H9 (cell line): Measurements from ENCODE around the gene FBXL7. TPM values are rescaled to one million over a fixed set of nuclear protein-coding genes. Genes with fewer than 3 reads are reported as not detected.

Experiments
- DNase-seq: peaks from one replicate; pipeline ENCODE4 v3.0.0-alpha.2; 2017
- H2AFZ ChIP-seq: one replicate; pipeline ENCODE4 v1.6.1; 2013; ENCODE audit warnings: mild to moderate bottlenecking, low read length, control low read depth, moderate library complexity
- H2AK5ac ChIP-seq: 2 replicates; pipeline ENCODE4 v1.6.1; 2013; ENCODE audit warnings: low read length, control low read depth, mixed read lengths; ENCODE audit not compliant: insufficient read length
- H2BK120ac ChIP-seq: one replicate; pipeline ENCODE4 v1.6.1; 2013; ENCODE audit warnings: low read depth, mild to moderate bottlenecking, low read length, control low read depth, inconsistent platforms; ENCODE audit not compliant: poor library complexity, severe bottlenecking
- H2BK12ac ChIP-seq: 2 replicates; pipeline ENCODE4 v1.6.1; 2013; ENCODE audit warnings: low read length, control low read depth, mixed read lengths, low read depth; ENCODE audit not compliant: insufficient read length
- H2BK15ac ChIP-seq: 2 replicates; pipeline ENCODE4 v1.6.1; 2013; ENCODE audit warnings: low read depth, low read length, control low read depth
- H2BK20ac ChIP-seq: one replicate; pipeline ENCODE4 v1.6.1; 2013; ENCODE audit warnings: low read depth, mild to moderate bottlenecking, low read length, control low read depth, inconsistent platforms; ENCODE audit not compliant: poor library complexity, severe bottlenecking
- H2BK5ac ChIP-seq: 2 replicates; pipeline ENCODE4 v1.6.1; 2013; ENCODE audit warnings: low read length, control low read depth, mixed read lengths; ENCODE audit not compliant: insufficient read length
- H3K14ac ChIP-seq: 2 replicates; pipeline ENCODE4 v1.6.1; 2013; ENCODE audit warnings: low read length, control low read depth; ENCODE audit not compliant: insufficient read depth
- H3K18ac ChIP-seq: 2 replicates; pipeline ENCODE4 v1.6.1; 2013; ENCODE audit warnings: low read depth, mild to moderate bottlenecking, mixed read lengths, low read length, control low read depth; ENCODE audit not compliant: insufficient read length
- H3K23ac ChIP-seq: 2 replicates; pipeline ENCODE4 v1.6.1; 2013; ENCODE audit warnings: low read length, control low read depth, mixed read lengths, low read depth; ENCODE audit not compliant: insufficient read length
- H3K23me2 ChIP-seq: 2 replicates; pipeline ENCODE4 v1.6.1; 2013; ENCODE audit warnings: low read depth, mild to moderate bottlenecking, mixed read lengths, low read length, control low read depth; ENCODE audit not compliant: insufficient read length, poor library complexity, severe bottlenecking
- H3K27ac ChIP-seq: 2 replicates; pipeline ENCODE4 v1.5.1; 2013; ENCODE audit warnings: low read length, control low read depth, mixed read lengths, low read depth; ENCODE audit not compliant: insufficient read length
- H3K27me3 ChIP-seq: 2 replicates; pipeline ENCODE4 v1.6.1; 2013; ENCODE audit warnings: low read length, control low read depth, inconsistent platforms; ENCODE audit not compliant: insufficient read depth
- H3K4ac ChIP-seq: 2 replicates; pipeline ENCODE4 v1.6.1; 2013; ENCODE audit warnings: low read depth, mild to moderate bottlenecking, control low read depth, inconsistent platforms, low read length, moderate library complexity
- H3K4me1 ChIP-seq: 2 replicates; pipeline ENCODE4 v1.6.1; 2013; ENCODE audit warnings: low read length, control low read depth, inconsistent platforms; ENCODE audit not compliant: insufficient read depth
- H3K4me2 ChIP-seq: 2 replicates; pipeline ENCODE4 v1.6.1; 2013; ENCODE audit warnings: low read length, control low read depth, mixed read lengths; ENCODE audit not compliant: insufficient read length, insufficient read depth
- H3K56ac ChIP-seq: 2 replicates; pipeline ENCODE4 v1.6.1; 2013; ENCODE audit warnings: low read depth, mild to moderate bottlenecking, mixed read lengths, low read length, control low read depth; ENCODE audit not compliant: insufficient read length
- H3K79me1 ChIP-seq: 2 replicates; pipeline ENCODE4 v1.6.1; 2013; ENCODE audit warnings: low read depth, mild to moderate bottlenecking, moderate library complexity, low read length, control low read depth, inconsistent platforms; ENCODE audit not compliant: insufficient read depth, poor library complexity, severe bottlenecking
- H3K79me2 ChIP-seq: 2 replicates; pipeline ENCODE4 v1.6.1; 2013; ENCODE audit warnings: low read length, control low read depth, inconsistent platforms; ENCODE audit not compliant: insufficient read depth
- H3K9ac ChIP-seq: 2 replicates; pipeline ENCODE4 v1.6.1; 2013; ENCODE audit warnings: low read length, control low read depth, mixed read lengths; ENCODE audit not compliant: insufficient read length; ENCODE audit errors: extremely low read depth
- H3K9me3 ChIP-seq: one replicate; pipeline ENCODE4 v1.6.1; 2013; ENCODE audit warnings: low read depth, low read length, inconsistent platforms; ENCODE audit not compliant: control insufficient read depth
- H3T11ph ChIP-seq: one replicate; pipeline ENCODE4 v1.6.1; 2013; ENCODE audit warnings: mild to moderate bottlenecking, low read length, control low read depth, inconsistent platforms
- H4K20me1 ChIP-seq: one replicate; pipeline ENCODE4 v1.6.1; 2013; ENCODE audit not compliant: control insufficient read depth, insufficient read length, insufficient read depth
- H4K5ac ChIP-seq: 2 replicates; pipeline ENCODE4 v1.6.1; 2013; ENCODE audit warnings: low read depth, mild to moderate bottlenecking, mixed read lengths, low read length, control low read depth; ENCODE audit not compliant: insufficient read length
- H4K8ac ChIP-seq: replicated peaks from 2 replicates; pipeline ENCODE4 v1.6.1; 2013; ENCODE audit warnings: low read length, control low read depth, mixed read lengths, low read depth; ENCODE audit not compliant: insufficient read length
- H4K91ac ChIP-seq: 2 replicates; pipeline ENCODE4 v1.6.1; 2013; ENCODE audit warnings: low read depth, mild to moderate bottlenecking, moderate library complexity, mixed read lengths, low read length, control low read depth; ENCODE audit not compliant: insufficient read length
- H3K27ac Mint-ChIP-seq, 3 experiments: 2 replicates in 2 of 3; 3 replicates in 1 of 3; pipeline ENCODE4 v1.8.0; 2020 to 2021; ENCODE audit warnings: mixed read lengths in 3 of 3, mild to moderate bottlenecking in 1 of 3, moderate library complexity in 1 of 3
- H3K27me3 Mint-ChIP-seq: 2 replicates; pipeline ENCODE4 v1.8.0; 2021; ENCODE audit warnings: low read depth, mild to moderate bottlenecking, moderate library complexity, mixed read lengths
- H3K36me3 Mint-ChIP-seq, 3 experiments: 2 replicates in 2 of 3; 3 replicates in 1 of 3; pipeline ENCODE4 v1.8.0; 2020 to 2021; ENCODE audit warnings: low read depth in 3 of 3, mixed read lengths in 3 of 3; ENCODE audit not compliant: insufficient read depth in 1 of 3
- H3K4me1 Mint-ChIP-seq, 2 experiments: 2 replicates each; pipeline ENCODE4 v1.8.0; 2020; ENCODE audit warnings: mixed read lengths in 2 of 2
- H3K4me3 Mint-ChIP-seq, 2 experiments: 2 replicates in 1 of 2; 3 replicates in 1 of 2; pipeline ENCODE4 v1.8.0; 2020 to 2021; ENCODE audit warnings: mild to moderate bottlenecking in 2 of 2, mixed read lengths in 2 of 2, moderate library complexity in 1 of 2
- H3K9me3 Mint-ChIP-seq, 2 experiments: 2 replicates in 1 of 2; 3 replicates in 1 of 2; pipeline ENCODE4 v1.8.0; 2020; ENCODE audit warnings: mild to moderate bottlenecking in 2 of 2, mixed read lengths in 2 of 2, moderate library complexity in 1 of 2
- CTCF ChIP-seq: fragments of 200-600 bp; sonication (generic); conservative IDR thresholded peaks from 3 replicates; pipeline ENCODE4 v1.8.0; 2021; ENCODE audit warnings: antibody characterized with exemption, mild to moderate bottlenecking
- WGBS: extraction: QIAGEN DNeasy Blood & Tissue Kit; methylation state at CpG from one replicate; pipeline ENCODE4 v1.1.7; 2013; ENCODE audit warnings: missing lambda C conversion rate, low lambda C conversion rate, mixed read lengths; ENCODE audit not compliant: insufficient read length; ENCODE audit errors: extremely low coverage; 5-methylcytosine and 5-hydroxymethylcytosine counted together
- total RNA-seq: library from RNA; stranded (reverse); gene quantifications from 2 replicates; pipeline ENCODE4 v1.2.1, GENCODE V29; 2021

Gene FBXL7
- total RNA-seq, 1 experiment from 2014 or later, result 14.6 TPM

- no peak overlapping the region for H2BK20ac ChIP-seq
- no peaks in the 10 kb centered on the region; the same call in 1 of the 2 replicates for H3K4me1 ChIP-seq
- Mint-ChIP-seq H3K27me3 (no peaks in the 10 kb centered on the region), H3K4me3 (no peak overlapping the region), H3K9me3 (peaks cover 0 to 2% of the 10 kb centered on the region in 2 experiments; a peak in 1 of 5 replicates), H3K36me3 (peaks cover 7 to 9% (median 7%) of the 10 kb centered on the region in 3 experiments; a peak in 6 of 7 replicates), H3K4me1 (peaks cover 0 to 4% of the 10 kb centered on the region in 2 experiments; a peak in 2 of 4 replicates), H3K27ac (no peak overlapping the region)
- no peak overlapping the region for H4K8ac ChIP-seq
- no peaks in the 10 kb centered on the region for H3K27me3 ChIP-seq
- H3K18ac ChIP-seq, result no peak overlapping the region
- no peaks in the 10 kb centered on the region for H3K9me3 ChIP-seq
- no peak overlapping the region for H3K27ac ChIP-seq
- H3K79me2 ChIP-seq, result no peaks in the 10 kb centered on the region
- H3K79me1 ChIP-seq, result no peaks in the 10 kb centered on the region
- no peaks in the 10 kb centered on the region for H4K20me1 ChIP-seq
- no peak overlapping the region for H3K4ac ChIP-seq
- DNase-seq, result no peak
- H2BK12ac ChIP-seq, result no peak overlapping the region
- TF ChIP-seq CTCF, result no peak
- no peak overlapping the region for H3T11ph ChIP-seq
- H2AFZ ChIP-seq, result no peak overlapping the region
- H3K23me2 ChIP-seq, result no peaks in the 10 kb centered on the region
- WGBS, result no CpG with 5 or more reads among the region's 3 CpGs
- no peak overlapping the region for H2AK5ac ChIP-seq
- H3K56ac ChIP-seq, result no peak overlapping the region
- no peak overlapping the region for H2BK120ac ChIP-seq
- H3K23ac ChIP-seq, result no peak overlapping the region
- H4K5ac ChIP-seq, result no peak overlapping the region
- H3K14ac ChIP-seq, result no peak overlapping the region
- H3K9ac ChIP-seq, result no peak overlapping the region
- no peak overlapping the region for H2BK15ac ChIP-seq
- H2BK5ac ChIP-seq, result no peak overlapping the region
- no peak overlapping the region for H4K91ac ChIP-seq
- H3K4me2 ChIP-seq, result no peak overlapping the region
Observed at GRCh38 chr5:15948190-15948589, 448.2 kb downstream of the FBXL7 start.
